Activated gamma-delta T cell treated with anti-CD3 and anti-CD28 coated beads, Interleukin-2, amount 50 U/mL, for 16 hours (primary cell): ENCODE measurements around the gene POU5F1.

ENCODE experiments used
- DNase-seq: peaks from one replicate; pipeline ENCODE4 v3.0.0-alpha.2; 2020; ENCODE audit warnings: low read depth

POU5F1 gene

GRCh38 chr6:31139599-31139998 lies 30.9 kb downstream of the POU5F1 start:
- DNase-seq = no peak

- DNase-seq = no peak
Measured at GRCh38 chr6:31138982-31139381, 31.5 kb downstream of the POU5F1 start, which contains the start of gene PSORS1C2. TSS of gene PSORS1C2 (minus strand) at chr6:31139066. CDS start at chr6:31139026, 40 bp downstream.

- no peak for DNase-seq
Measured at GRCh38 chr6:31135710-31136109, 34.8 kb downstream of the POU5F1 start.

- no peak for DNase-seq
Measured at GRCh38 chr6:31132806-31133205, 37.7 kb downstream of the POU5F1 start.

- DNase-seq = no peak
Measured at GRCh38 chr6:31131595-31131994, 38.9 kb downstream of the POU5F1 start.

GRCh38 chr6:31130751-31131150 lies 39.7 kb downstream of the POU5F1 start:
- DNase-seq = no peak

GRCh38 chr6:31129130-31129529 lies 41.4 kb downstream of the POU5F1 start:
- DNase-seq = no peak

- peak; percentile 63 for DNase-seq
Measured at GRCh38 chr6:31128093-31128676, 42.3 kb downstream of the POU5F1 start.

GRCh38 chr6:31126396-31127175 lies 43.9 kb downstream of the POU5F1 start:
- no peak for DNase-seq

GRCh38 chr6:31125586-31126363 lies 44.7 kb downstream of the POU5F1 start:
- no peak for DNase-seq

- no peak for DNase-seq
Measured at GRCh38 chr6:31125162-31125561, 45.3 kb downstream of the POU5F1 start.

- no peak for DNase-seq
Measured at GRCh38 chr6:31122791-31123706, 47.4 kb downstream of the POU5F1 start.

- no peak for DNase-seq
Measured at GRCh38 chr6:31121131-31121790, 49.2 kb downstream of the POU5F1 start.

GRCh38 chr6:31120151-31120915 lies 50.1 kb downstream of the POU5F1 start, which contains the start of gene CDSN:
TSS of gene CDSN (minus strand) at chr6:31120446. CDS start at chr6:31120419, 27 bp downstream.
- DNase-seq = no peak

GRCh38 chr6:31118178-31118577 lies 52.3 kb downstream of the POU5F1 start:
- DNase-seq = no peak

- DNase-seq = no peak
Measured at GRCh38 chr6:31116661-31117385, 53.7 kb downstream of the POU5F1 start.

- DNase-seq = no peak
Measured at GRCh38 chr6:31115941-31116560, 54.4 kb downstream of the POU5F1 start.

GRCh38 chr6:31114970-31115849 lies 55.3 kb downstream of the POU5F1 start:
- DNase-seq = no peak
